Upper lobe of left lung (tissue), 6 donors: ENCODE measurements around the gene MUC13. TPM values are rescaled to one million over a fixed set of nuclear protein-coding genes. Genes with fewer than 3 reads are reported as not detected.
A peak's percentile ranks its signal among the peaks of the same experiment; 100 is the strongest.

Experiments
- ATAC-seq, 2 donors: fragments of 200-7000 bp; cut with Tn5 transposase; one replicate each; pipeline ENCODE4 v1.9.1; 2022; ENCODE audit warnings: mild to moderate bottlenecking in 2 of 2, moderate library complexity in 2 of 2; ENCODE audit not compliant: low FRiP score in 2 of 2
- DNase-seq, 2 donors: peaks; one replicate each; pipeline ENCODE4 v3.0.0-alpha.2; 2019 to 2020
- H3K27ac ChIP-seq, 4 donors: fragments of 200-600 bp; sonication (generic); one replicate each; pipeline ENCODE4 v1.5.1; 2016 to 2019
- H3K27me3 ChIP-seq, 4 donors: fragments of 200-600 bp; sonication (generic); one replicate each; pipeline ENCODE4 v1.5.1; 2017 to 2019
- H3K36me3 ChIP-seq, 4 donors: fragments of 200-600 bp; sonication (generic); one replicate each; pipeline ENCODE4 v1.5.1; 2016 to 2019
- H3K4me1 ChIP-seq, 4 donors: fragments of 200-600 bp; sonication (generic); one replicate each; pipeline ENCODE4 v1.5.1; 2018 to 2019
- H3K4me3 ChIP-seq, 4 donors: fragments of 200-600 bp; sonication (generic); one replicate each; pipeline ENCODE4 v1.5.1; 2017 to 2019; ENCODE audit warnings: mild to moderate bottlenecking in 2 of 4, moderate library complexity in 1 of 4
- H3K9me3 ChIP-seq, 4 donors: fragments of 200-600 bp; sonication (generic); one replicate each; pipeline ENCODE4 v1.5.1; 2018 to 2019
- EP300 ChIP-seq, 4 donors: sonication (generic); formaldehyde crosslinking; IDR thresholded peaks; one replicate each; pipeline ENCODE4 v1.5.1; 2017; ENCODE audit warnings: antibody characterized with exemption in 4 of 4, control low read depth in 2 of 4
- POLR2A ChIP-seq, 4 donors: fragments of 450-650 bp; IDR thresholded peaks; one replicate each; pipeline ENCODE4 v1.5.1; 2016 to 2017; ENCODE audit warnings: antibody characterized with exemption in 4 of 4, mild to moderate bottlenecking in 2 of 4
- POLR2AphosphoS5 ChIP-seq, 2 donors: sonication (generic); formaldehyde crosslinking; IDR thresholded peaks; one replicate each; pipeline ENCODE4 v1.5.1; 2017; ENCODE audit warnings: antibody characterized with exemption in 2 of 2
- WGBS, 2 donors: methylation state at CpG; one replicate each; pipeline ENCODE4 v1.1.5; 2017 to 2018; 5-methylcytosine and 5-hydroxymethylcytosine counted together
- total RNA-seq, 6 donors: library from RNA; depleted of rRNA in 4 of 6; stranded (reverse); fragments of >200 nt in 4 of 6; gene quantifications; one replicate each; pipeline versions ENCODE4 v1.1.0 to v1.2.1, GENCODE V29; 2016 to 2021
- TF ChIP-seq, protein P1 (sequence below), 6 experiments: fragments of 450-650 bp in 4 of 6; fragments of 200-600 bp in 2 of 6; sonication (generic) in 2 of 6; IDR thresholded peaks; one replicate each; pipeline ENCODE4 v1.5.1; 2016 to 2019; ENCODE audit warnings: antibody characterized with exemption in 6 of 6
- donor health status: DM: no; HTN: no; CAD: no; lungs with moderate emphysema.
- donor health status: DM: no; HTN: yes; CAD: no; lungs with severe emphysema.

Gene MUC13
- total RNA-seq, 6 donors from 2014 or later, result 0.15 to 3.6 (median 0.24) TPM; not detected in 2

DNA sequence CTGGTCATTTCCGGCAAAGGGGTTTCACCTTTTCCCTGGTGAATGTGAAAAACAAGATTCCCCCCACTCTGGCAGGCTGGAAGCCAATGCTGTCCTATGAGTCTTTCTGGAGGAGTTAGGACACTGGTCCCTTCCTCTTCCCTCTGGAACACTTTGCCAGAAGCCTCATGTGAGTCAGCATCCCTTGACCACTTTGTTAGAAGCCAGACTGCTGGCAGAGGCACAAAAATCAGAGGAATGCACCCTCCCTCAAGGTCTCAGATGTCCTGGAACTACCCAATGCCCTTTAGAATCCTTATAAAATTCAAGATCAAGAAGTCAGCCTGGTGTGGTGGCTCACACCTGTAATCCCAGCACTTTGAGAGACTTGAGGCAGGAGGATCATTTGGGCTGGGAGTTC, 74.0 kb downstream of the MUC13 start:
- peaks cover 10 to 32% (median 19%) of the 10 kb centered on the region in 4 donors for H3K4me1 ChIP-seq
- WGBS, 2 donors, result 73 to 85% methylated on average over 1 of the region's 1 CpG
- no peaks in the 10 kb centered on the region for H3K27me3 ChIP-seq
- no peaks in the 10 kb centered on the region for H3K9me3 ChIP-seq
- peak in 1 of 2 donors; percentile 56 for DNase-seq
- TF ChIP-seq POLR2A (IDR thresholded peaks at IDR 0.05), result no peak
- TF ChIP-seq, protein P1, sequence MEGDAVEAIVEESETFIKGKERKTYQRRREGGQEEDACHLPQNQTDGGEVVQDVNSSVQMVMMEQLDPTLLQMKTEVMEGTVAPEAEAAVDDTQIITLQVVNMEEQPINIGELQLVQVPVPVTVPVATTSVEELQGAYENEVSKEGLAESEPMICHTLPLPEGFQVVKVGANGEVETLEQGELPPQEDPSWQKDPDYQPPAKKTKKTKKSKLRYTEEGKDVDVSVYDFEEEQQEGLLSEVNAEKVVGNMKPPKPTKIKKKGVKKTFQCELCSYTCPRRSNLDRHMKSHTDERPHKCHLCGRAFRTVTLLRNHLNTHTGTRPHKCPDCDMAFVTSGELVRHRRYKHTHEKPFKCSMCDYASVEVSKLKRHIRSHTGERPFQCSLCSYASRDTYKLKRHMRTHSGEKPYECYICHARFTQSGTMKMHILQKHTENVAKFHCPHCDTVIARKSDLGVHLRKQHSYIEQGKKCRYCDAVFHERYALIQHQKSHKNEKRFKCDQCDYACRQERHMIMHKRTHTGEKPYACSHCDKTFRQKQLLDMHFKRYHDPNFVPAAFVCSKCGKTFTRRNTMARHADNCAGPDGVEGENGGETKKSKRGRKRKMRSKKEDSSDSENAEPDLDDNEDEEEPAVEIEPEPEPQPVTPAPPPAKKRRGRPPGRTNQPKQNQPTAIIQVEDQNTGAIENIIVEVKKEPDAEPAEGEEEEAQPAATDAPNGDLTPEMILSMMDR (IDR thresholded peaks at IDR 0.05), result no peak
- peak in 1 of 2 donors; percentile 47 for TF ChIP-seq POLR2AphosphoS5 (IDR thresholded peaks at IDR 0.05)
- no peak for TF ChIP-seq EP300 (IDR thresholded peaks at IDR 0.05)
- H3K27ac ChIP-seq, result peak overlapping the region in 3 of 4 donors; percentile 18 to 58 (median 53)
- no peak overlapping the region for H3K4me3 ChIP-seq
- H3K36me3 ChIP-seq, result no peaks in the 10 kb centered on the region
- ATAC-seq, result peak; percentile 78 to 89

DNA sequence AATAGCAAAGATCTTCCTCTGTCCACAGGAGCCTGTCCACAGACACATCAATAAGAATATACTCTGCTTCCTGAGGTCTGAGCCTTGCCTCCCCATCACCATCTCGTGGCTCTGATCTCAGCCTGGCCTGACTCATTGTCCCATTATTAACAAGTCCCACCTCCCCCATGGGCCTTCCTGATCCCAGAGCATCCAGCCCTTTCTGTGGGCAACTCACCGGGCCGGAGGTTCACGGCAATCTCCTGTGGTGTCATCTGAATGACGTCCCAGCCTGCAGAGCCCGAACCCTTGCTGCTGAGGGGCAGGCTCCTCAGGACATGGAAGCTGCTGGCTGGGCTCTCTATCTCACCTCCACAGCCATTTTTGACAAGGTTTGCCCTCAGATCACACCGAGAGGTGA, 75.5 kb downstream of the MUC13 start:
- peak overlapping the region in 3 of 4 donors; percentile 18 to 53 (median 36) for H3K27ac ChIP-seq
- peak in 1 of 2 donors; percentile 45 for ATAC-seq

DNA sequence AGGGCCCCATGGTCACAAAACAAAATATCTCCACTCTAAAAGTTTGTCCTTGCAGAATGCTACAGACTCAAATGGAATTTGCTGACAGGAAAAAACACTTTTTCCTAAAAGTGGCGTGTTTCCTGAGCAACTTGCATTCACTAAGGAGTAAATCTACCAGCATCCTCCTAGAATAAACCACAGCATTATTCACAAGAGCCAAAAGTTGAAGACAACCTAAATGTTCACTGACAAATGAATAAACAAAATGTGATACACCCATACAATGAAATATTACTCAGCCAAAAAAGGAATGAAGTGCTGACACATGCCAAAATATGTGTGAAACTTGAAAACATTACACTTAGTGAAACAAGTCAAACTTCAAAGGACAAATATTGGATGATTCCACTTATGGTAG, 76.3 kb downstream of the MUC13 start:
- DNase-seq, result no peak
- Histone ChIP-seq H3K27ac (peak overlapping the region in 1 of 4 donors; percentile 36), H3K9me3 (no peaks in the 10 kb centered on the region), H3K36me3 (no peaks in the 10 kb centered on the region), H3K27me3 (no peaks in the 10 kb centered on the region), H3K4me1 (peaks cover 11 to 32% (median 19%) of the 10 kb centered on the region in 4 donors), H3K4me3 (no peak overlapping the region)
- TF ChIP-seq, protein P1 (IDR thresholded peaks at IDR 0.05), result no peak
- TF ChIP-seq POLR2AphosphoS5 (IDR thresholded peaks at IDR 0.05), result no peak
- TF ChIP-seq EP300 (IDR thresholded peaks at IDR 0.05), result no peak
- no peak for TF ChIP-seq POLR2A (IDR thresholded peaks at IDR 0.05)
- no peak for ATAC-seq
- 39 to 64% methylated on average over 1 of the region's 1 CpG for WGBS, 2 donors

More for the DNA sequence above, 75.5 kb downstream of the MUC13 start:
- Histone ChIP-seq H3K9me3 (no peaks in the 10 kb centered on the region), H3K4me1 (peaks cover 10 to 32% (median 19%) of the 10 kb centered on the region in 4 donors), H3K36me3 (no peaks in the 10 kb centered on the region), H3K27me3 (no peaks in the 10 kb centered on the region), H3K4me3 (no peak overlapping the region)
- DNase-seq, result no peak
- TF ChIP-seq POLR2A (IDR thresholded peaks at IDR 0.05) (no peak), EP300 (IDR thresholded peaks at IDR 0.05) (no peak), POLR2AphosphoS5 (IDR thresholded peaks at IDR 0.05) (no peak)
- TF ChIP-seq, protein P1 (IDR thresholded peaks at IDR 0.05), result no peak
- 78 to 87% methylated on average over 7 of the region's 7 CpGs for WGBS, 2 donors

DNA sequence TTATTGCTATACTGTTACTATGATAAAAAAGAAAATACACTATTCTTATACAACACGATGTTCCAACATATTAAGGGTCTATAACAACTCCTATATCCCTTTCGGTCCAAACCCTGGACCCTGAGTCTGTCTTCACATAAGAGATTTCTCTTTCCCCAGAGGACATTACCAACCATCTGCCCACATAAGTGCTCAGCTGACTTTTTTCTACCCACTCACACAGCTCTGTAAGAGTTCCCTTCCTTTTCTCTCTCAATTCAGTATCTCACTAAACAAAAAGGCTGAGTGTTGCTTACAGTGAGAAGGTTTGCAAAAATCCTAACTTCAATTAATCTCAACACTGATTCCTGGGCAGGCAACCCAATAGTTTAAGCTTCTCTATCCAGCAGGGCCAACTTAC, 77.9 kb downstream of the MUC13 start:
- no peaks in the 10 kb centered on the region for H3K27me3 ChIP-seq
- DNase-seq, result no peak
- ATAC-seq, result no peak
- no peak overlapping the region for H3K4me3 ChIP-seq
- H3K4me1 ChIP-seq, result peaks cover 12 to 32% (median 19%) of the 10 kb centered on the region in 4 donors
- H3K36me3 ChIP-seq, result no peaks in the 10 kb centered on the region
- H3K27ac ChIP-seq, result no peak overlapping the region
- TF ChIP-seq POLR2A (IDR thresholded peaks at IDR 0.05) (no peak), POLR2AphosphoS5 (IDR thresholded peaks at IDR 0.05) (no peak), EP300 (IDR thresholded peaks at IDR 0.05) (no peak)
- TF ChIP-seq, protein P1 (IDR thresholded peaks at IDR 0.05), result no peak
- no peaks in the 10 kb centered on the region for H3K9me3 ChIP-seq
- WGBS, 2 donors, result 90 to 93% methylated on average over 2 of the region's 2 CpGs

Other genes starting within 250 kb of the MUC13 start
- gene UMPS, start 204.3 kb downstream of the MUC13 start, total RNA-seq, result 10 to 100 TPM in 5 of 6 donors, 1 to 10 TPM in 1; 5.0 to 26.2 (median 23.7) TPM
- gene ITGB5, start 47.4 kb downstream of the MUC13 start, total RNA-seq, result 100 to 1,000 TPM in 4 of 6 donors, 10 to 100 TPM in 2; 81.5 to 145 (median 106) TPM
- gene HEG1, start 121.2 kb upstream of the MUC13 start, total RNA-seq, result 100 to 1,000 TPM in 3 of 6 donors, 10 to 100 TPM in 3; 45.1 to 168 (median 100) TPM